ENCODE measurements around the gene TSEN15.
A peak's percentile ranks its signal among the peaks of the same experiment; 100 is the strongest.
"Not testable (repeated sequence)": the region's sequence is repeated elsewhere in the genome, so short reads cannot be mapped to it uniquely, and the experiment has no call there.

Gene TSEN15

GRCh38 chr1:184044603-184045376 lies 6.7 kb upstream of the TSEN15 start:
- Histone ChIP-seq H3K27me3 (ENCODE audit: insufficient read depth, low read length) (peaks cover 2% of the 10 kb centered on the region), H3K36me3 (ENCODE audit: insufficient read depth, low read depth, low read length) (no peaks in the 10 kb centered on the region), H3K4me1 (ENCODE audit: insufficient read depth, low read length) (peaks cover 24% of the 10 kb centered on the region), H3K4me3 (ENCODE audit: low read length) (no peak overlapping the region), H3K9ac (ENCODE audit: low read depth, low read length) (no peak overlapping the region), H3K9me3 (ENCODE audit: insufficient read depth, low read depth, low read length) (no peaks in the 10 kb centered on the region), H3K27ac (ENCODE audit: low read length) (no peak overlapping the region)

DNA sequence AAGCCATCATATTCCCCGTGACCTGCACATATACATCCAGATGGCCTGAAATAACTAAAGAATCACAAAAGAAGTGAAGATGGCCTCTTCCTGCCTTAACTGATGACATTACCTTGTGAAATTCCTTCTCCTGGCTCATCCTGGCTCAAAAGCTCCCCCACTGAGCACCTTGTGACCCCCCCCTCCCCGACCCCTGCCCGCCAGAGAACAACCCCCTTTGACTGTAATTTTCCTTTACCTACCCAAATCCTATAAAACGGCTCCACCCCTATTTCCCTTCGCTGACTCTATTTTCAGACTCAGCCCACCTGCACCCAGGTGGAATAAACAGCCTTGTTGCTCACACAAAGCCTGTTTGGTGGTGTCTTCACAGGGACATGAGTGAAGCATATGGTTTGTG lies 4.0 kb upstream of the TSEN15 start:
- H3K27ac ChIP-seq (ENCODE audit: low read length); H3K9ac ChIP-seq (ENCODE audit: low read depth, low read length); H3K36me3 ChIP-seq (ENCODE audit: insufficient read depth, low read depth, low read length); H3K9me3 ChIP-seq (ENCODE audit: insufficient read depth, low read depth, low read length); H3K4me3 ChIP-seq (ENCODE audit: low read length); H3K27me3 ChIP-seq (ENCODE audit: insufficient read depth, low read length): not testable (repeated sequence)
- peaks cover 39% of the 10 kb centered on the region for H3K4me1 ChIP-seq (ENCODE audit: insufficient read depth, low read length)

DNA sequence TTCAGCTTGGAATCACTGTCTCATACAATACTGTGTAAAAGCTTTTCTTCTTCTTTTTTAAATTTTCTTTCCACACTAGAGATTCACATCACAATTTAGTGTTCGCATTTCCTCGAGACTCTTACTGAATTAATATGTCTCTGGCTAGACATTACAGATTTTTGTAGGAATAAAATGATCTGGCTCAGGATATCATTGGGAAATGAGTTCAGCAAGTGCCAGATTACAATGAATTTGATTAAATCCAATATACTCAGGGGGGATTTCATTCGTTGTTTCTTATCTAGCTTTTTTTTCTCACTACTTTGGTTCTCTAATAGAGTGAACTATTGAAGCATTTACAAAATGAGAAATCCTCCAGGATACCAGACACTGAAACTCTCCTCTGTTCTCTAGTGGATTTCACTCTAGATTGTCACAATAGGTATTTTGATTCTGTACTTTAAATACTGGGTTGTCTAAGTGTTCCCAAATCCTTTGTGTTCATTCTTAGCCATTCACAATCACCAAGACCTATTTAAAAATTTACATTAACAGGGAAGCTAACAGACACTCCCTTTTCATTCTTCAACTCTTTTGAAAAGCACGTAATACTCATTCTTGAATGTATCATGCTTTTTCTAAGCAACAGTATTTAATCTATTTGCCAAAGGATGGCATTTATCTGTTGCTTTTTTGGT lies 2.8 kb upstream of the TSEN15 start:
- Histone ChIP-seq H3K9me3 (ENCODE audit: insufficient read depth, low read depth, low read length) (no peaks in the 10 kb centered on the region), H3K27me3 (ENCODE audit: insufficient read depth, low read length) (peaks cover 9% of the 10 kb centered on the region; the same call in 1 of the 2 replicates), H3K27ac (ENCODE audit: low read length) (no peak overlapping the region), H3K36me3 (ENCODE audit: insufficient read depth, low read depth, low read length) (no peaks in the 10 kb centered on the region), H3K4me3 (ENCODE audit: low read length) (no peak overlapping the region), H3K9ac (ENCODE audit: low read depth, low read length) (no peak overlapping the region), H3K4me1 (ENCODE audit: insufficient read depth, low read length) (peaks cover 40% of the 10 kb centered on the region)

DNA sequence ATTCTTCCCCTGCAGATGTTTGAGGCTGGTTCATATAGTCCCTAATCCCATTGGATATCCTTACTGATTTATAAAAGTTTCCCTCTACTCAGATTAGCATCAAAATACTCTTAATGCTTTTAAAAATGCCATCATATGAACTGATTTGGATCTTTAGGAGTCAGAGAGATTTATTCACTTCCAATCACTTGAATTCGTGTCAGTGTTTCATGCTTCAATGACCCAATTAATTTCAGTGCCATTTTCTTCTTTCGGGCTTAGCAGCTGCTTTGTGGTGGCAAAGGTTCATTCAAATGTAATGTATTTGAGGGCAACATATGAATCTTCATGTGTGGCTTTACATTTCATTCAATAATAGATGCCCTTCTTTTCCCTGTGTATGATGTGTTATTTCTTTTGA lies 2.2 kb upstream of the TSEN15 start:
- Histone ChIP-seq H3K9me3 (ENCODE audit: insufficient read depth, low read depth, low read length) (no peaks in the 10 kb centered on the region), H3K27me3 (ENCODE audit: insufficient read depth, low read length) (peaks cover 9% of the 10 kb centered on the region; the same call in 1 of the 2 replicates), H3K4me1 (ENCODE audit: insufficient read depth, low read length) (peaks cover 40% of the 10 kb centered on the region)

GRCh38 chr1:184049836-184050468 lies 1.6 kb upstream of the TSEN15 start:
- H3K9ac ChIP-seq (ENCODE audit: low read depth, low read length) = peak overlapping the region; percentile 95; the same call in 1 of the 2 replicates
- H3K4me3 ChIP-seq (ENCODE audit: low read length) = no peak overlapping the region
- no peaks in the 10 kb centered on the region; the same call in 1 of the 2 replicates for H3K36me3 ChIP-seq (ENCODE audit: insufficient read depth, low read depth, low read length)
- H3K9me3 ChIP-seq (ENCODE audit: insufficient read depth, low read depth, low read length) = no peaks in the 10 kb centered on the region
- no peak overlapping the region for H3K27ac ChIP-seq (ENCODE audit: low read length)
- peaks cover 40% of the 10 kb centered on the region for H3K4me1 ChIP-seq (ENCODE audit: insufficient read depth, low read length)
- H3K27me3 ChIP-seq (ENCODE audit: insufficient read depth, low read length) = peaks cover 9% of the 10 kb centered on the region; the same call in 1 of the 2 replicates

More for the DNA sequence above, 2.2 kb upstream of the TSEN15 start:
- no peak overlapping the region for H3K4me3 ChIP-seq (ENCODE audit: low read length)
- no peak overlapping the region; the same call in 1 of the 2 replicates for H3K9ac ChIP-seq (ENCODE audit: low read depth, low read length)
- H3K36me3 ChIP-seq (ENCODE audit: insufficient read depth, low read depth, low read length) = no peaks in the 10 kb centered on the region
- H3K27ac ChIP-seq (ENCODE audit: low read length) = no peak overlapping the region

GRCh38 chr1:184050636-184051035 lies 894 bp upstream of the TSEN15 start:
- peak overlapping the region; percentile 88 for H3K4me3 ChIP-seq (ENCODE audit: low read length)
- H3K27ac ChIP-seq (ENCODE audit: low read length) = peak overlapping the region; percentile 44
- H3K4me1 ChIP-seq (ENCODE audit: insufficient read depth, low read length) = peaks cover 40% of the 10 kb centered on the region
- peak overlapping the region; percentile 95 for H3K9ac ChIP-seq (ENCODE audit: low read depth, low read length)
- peaks cover 9% of the 10 kb centered on the region; the same call in 1 of the 2 replicates for H3K27me3 ChIP-seq (ENCODE audit: insufficient read depth, low read length)
- H3K36me3 ChIP-seq (ENCODE audit: insufficient read depth, low read depth, low read length) = peaks cover 5% of the 10 kb centered on the region
- no peaks in the 10 kb centered on the region for H3K9me3 ChIP-seq (ENCODE audit: insufficient read depth, low read depth, low read length)

DNA sequence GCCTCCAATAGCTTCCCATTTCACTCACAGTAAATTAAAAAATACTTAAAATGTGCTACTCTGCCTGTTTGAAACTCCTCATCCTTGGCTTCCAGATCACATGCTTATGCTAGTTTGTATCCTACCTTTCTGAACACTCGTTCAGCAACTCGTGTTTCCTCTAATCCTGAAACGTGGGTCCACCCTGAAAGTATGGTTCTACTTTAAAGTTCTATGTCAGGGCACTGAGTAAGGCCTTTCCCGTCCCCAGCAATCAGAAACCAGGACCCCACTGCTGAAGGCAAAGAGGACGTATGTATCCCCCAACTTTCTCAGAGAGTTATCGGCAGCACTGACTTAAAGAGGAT lies 419 bp upstream of the TSEN15 start:
- peak overlapping the region; percentile 88 for H3K4me3 ChIP-seq (ENCODE audit: low read length)
- peaks cover 37% of the 10 kb centered on the region for H3K4me1 ChIP-seq (ENCODE audit: insufficient read depth, low read length)
- H3K27me3 ChIP-seq (ENCODE audit: insufficient read depth, low read length) = peaks cover 9% of the 10 kb centered on the region; the same call in 1 of the 2 replicates
- peak overlapping the region; percentile 44 for H3K27ac ChIP-seq (ENCODE audit: low read length)
- H3K9ac ChIP-seq (ENCODE audit: low read depth, low read length) = peak overlapping the region; percentile 95
- peaks cover 5% of the 10 kb centered on the region for H3K36me3 ChIP-seq (ENCODE audit: insufficient read depth, low read depth, low read length)
- no peaks in the 10 kb centered on the region for H3K9me3 ChIP-seq (ENCODE audit: insufficient read depth, low read depth, low read length)

- peaks cover 5% of the 10 kb centered on the region for H3K36me3 ChIP-seq (ENCODE audit: insufficient read depth, low read depth, low read length)
- H3K4me3 ChIP-seq (ENCODE audit: low read length) = peak overlapping the region; percentile 88
- H3K9me3 ChIP-seq (ENCODE audit: insufficient read depth, low read depth, low read length) = no peaks in the 10 kb centered on the region
- H3K4me1 ChIP-seq (ENCODE audit: insufficient read depth, low read length) = peaks cover 38% of the 10 kb centered on the region
- peak overlapping the region; percentile 95 for H3K9ac ChIP-seq (ENCODE audit: low read depth, low read length)
- H3K27me3 ChIP-seq (ENCODE audit: insufficient read depth, low read length) = peaks cover 9% of the 10 kb centered on the region; the same call in 1 of the 2 replicates
- peak overlapping the region; percentile 44 for H3K27ac ChIP-seq (ENCODE audit: low read length)
Observed at GRCh38 chr1:184052194-184052559, 647 bp downstream of the TSEN15 start.

GRCh38 chr1:184052750-184053149 lies 1.2 kb downstream of the TSEN15 start:
- peaks cover 5% of the 10 kb centered on the region for H3K36me3 ChIP-seq (ENCODE audit: insufficient read depth, low read depth, low read length)
- no peak overlapping the region for H3K27ac ChIP-seq (ENCODE audit: low read length)
- peaks cover 9% of the 10 kb centered on the region; the same call in 1 of the 2 replicates for H3K27me3 ChIP-seq (ENCODE audit: insufficient read depth, low read length)
- H3K4me1 ChIP-seq (ENCODE audit: insufficient read depth, low read length) = peaks cover 38% of the 10 kb centered on the region
- peak overlapping the region; percentile 95; the same call in 1 of the 2 replicates for H3K9ac ChIP-seq (ENCODE audit: low read depth, low read length)
- H3K9me3 ChIP-seq (ENCODE audit: insufficient read depth, low read depth, low read length) = no peaks in the 10 kb centered on the region
- peak overlapping the region; percentile 88 for H3K4me3 ChIP-seq (ENCODE audit: low read length)

- Histone ChIP-seq H3K9ac (ENCODE audit: low read depth, low read length) (no peak overlapping the region), H3K36me3 (ENCODE audit: insufficient read depth, low read depth, low read length) (peaks cover 5% of the 10 kb centered on the region), H3K27ac (ENCODE audit: low read length) (no peak overlapping the region), H3K9me3 (ENCODE audit: insufficient read depth, low read depth, low read length) (no peaks in the 10 kb centered on the region), H3K4me1 (ENCODE audit: insufficient read depth, low read length) (peaks cover 26% of the 10 kb centered on the region), H3K4me3 (ENCODE audit: low read length) (no peak overlapping the region), H3K27me3 (ENCODE audit: insufficient read depth, low read length) (peaks cover 9% of the 10 kb centered on the region; the same call in 1 of the 2 replicates)
Observed at GRCh38 chr1:184053881-184054280, 2.4 kb downstream of the TSEN15 start.

DNA sequence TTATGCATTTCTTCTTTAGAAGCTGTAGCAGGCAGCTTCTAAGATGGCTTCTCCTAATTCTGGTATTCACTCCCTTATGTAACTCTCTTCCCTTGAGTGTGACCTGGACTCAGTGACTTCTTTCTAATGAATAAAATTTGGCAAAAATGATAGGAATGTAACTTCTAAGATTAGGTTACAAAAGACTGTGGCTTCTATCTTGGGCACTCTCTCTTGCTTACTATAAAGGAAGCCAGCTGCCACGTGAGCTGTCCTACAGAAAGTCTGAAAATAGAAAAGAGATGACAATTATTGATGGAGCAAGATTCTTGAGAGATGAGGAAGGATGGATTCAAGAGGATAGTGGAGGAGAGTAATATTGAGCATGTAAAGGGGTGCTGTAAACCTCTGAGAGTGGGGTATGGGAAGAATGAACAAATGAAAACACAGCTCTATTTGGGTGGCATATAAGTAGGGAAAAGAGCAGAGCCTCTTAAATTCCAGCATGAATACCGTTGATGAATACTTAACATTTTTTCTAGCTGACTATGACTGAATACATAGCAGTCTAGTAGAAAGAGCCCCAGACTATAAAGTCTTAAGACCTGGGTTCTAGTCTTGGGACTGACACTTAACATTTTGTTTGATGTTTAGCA lies 5.5 kb downstream of the TSEN15 start:
- Histone ChIP-seq H3K36me3 (ENCODE audit: insufficient read depth, low read depth, low read length) (peaks cover 15% of the 10 kb centered on the region), H3K9me3 (ENCODE audit: insufficient read depth, low read depth, low read length) (0 out of 2 replicates have a peak, but pooled peaks cover 2% of the 10 kb centered on the region), H3K9ac (ENCODE audit: low read depth, low read length) (no peak overlapping the region), H3K4me3 (ENCODE audit: low read length) (no peak overlapping the region), H3K27ac (ENCODE audit: low read length) (no peak overlapping the region), H3K4me1 (ENCODE audit: insufficient read depth, low read length) (peaks cover 21% of the 10 kb centered on the region), H3K27me3 (ENCODE audit: insufficient read depth, low read length) (no peaks in the 10 kb centered on the region)
